Measurements from ENCODE around the gene VPS4A.
"Not testable (repeated sequence)": the region's sequence is repeated elsewhere in the genome, so short reads cannot be mapped to it uniquely, and the experiment has no call there.

Gene VPS4A

GRCh38 chr16:69351309-69352027 is 40.3 kb downstream of the VPS4A start, which contains the start of gene TMED6:
TMED6 (minus strand) TSS chr16:69351786; CDS start chr16:69351753, 33 bp downstream.
- DNase-seq (ENCODE audit: low read depth, low spot score), result no peak
- H3K27ac ChIP-seq, result no peak within 1 kb of the TSS

DNA sequence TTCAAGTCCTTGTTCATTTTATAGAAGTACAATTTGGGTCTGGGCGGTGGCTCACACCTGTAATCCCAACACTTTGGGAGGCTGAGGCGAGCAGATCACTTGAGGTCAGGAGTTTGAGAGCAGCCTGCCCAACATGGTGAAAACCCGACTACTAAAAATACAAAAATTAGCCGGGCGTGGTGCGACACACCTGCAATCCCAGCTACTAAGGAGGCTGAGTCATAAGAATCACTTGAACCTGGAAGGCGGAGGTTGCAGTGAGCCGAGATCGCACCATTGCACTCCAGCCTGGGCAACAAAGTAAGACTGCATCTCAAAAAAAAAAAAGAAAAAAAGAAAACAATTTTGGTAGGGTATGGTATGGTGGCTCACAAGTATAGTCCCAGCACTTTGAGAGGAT is 48.9 kb downstream of the VPS4A start:
- not testable (repeated sequence) for H3K27ac ChIP-seq; DNase-seq (ENCODE audit: low read depth, low spot score)

DNA sequence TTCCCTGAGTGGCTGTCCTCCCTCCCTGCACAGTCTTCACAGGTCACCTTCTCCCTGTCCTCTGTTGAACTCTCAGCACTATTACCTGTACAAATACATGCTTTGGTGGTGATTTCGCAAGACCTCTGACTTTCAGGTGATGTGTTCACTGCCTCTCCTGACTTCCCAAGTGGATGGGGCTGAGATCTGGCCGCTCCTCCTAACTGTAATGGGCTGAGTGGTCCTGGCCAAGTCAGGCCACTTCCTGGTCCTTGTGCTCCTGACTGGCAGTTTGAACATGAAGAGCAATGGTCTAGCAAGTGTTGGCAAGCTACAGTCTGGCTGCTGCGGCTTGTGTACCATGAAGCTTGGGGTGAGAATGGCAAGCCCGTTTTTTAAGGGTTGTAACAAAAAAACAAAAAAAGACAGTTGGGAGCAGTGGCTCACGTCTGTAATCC is 52.1 kb downstream of the VPS4A start:
- H3K27ac ChIP-seq, result no peak overlapping the region
- no peak for DNase-seq (ENCODE audit: low read depth, low spot score)

- no peak for DNase-seq (ENCODE audit: low read depth, low spot score)
- no peak overlapping the region for H3K27ac ChIP-seq
Observed at GRCh38 chr16:69364088-69364487, 52.9 kb downstream of the VPS4A start.

- DNase-seq (ENCODE audit: low read depth, low spot score), result no peak
- no peak overlapping the region for H3K27ac ChIP-seq
Observed at GRCh38 chr16:69365901-69366300, 54.8 kb downstream of the VPS4A start.

DNA sequence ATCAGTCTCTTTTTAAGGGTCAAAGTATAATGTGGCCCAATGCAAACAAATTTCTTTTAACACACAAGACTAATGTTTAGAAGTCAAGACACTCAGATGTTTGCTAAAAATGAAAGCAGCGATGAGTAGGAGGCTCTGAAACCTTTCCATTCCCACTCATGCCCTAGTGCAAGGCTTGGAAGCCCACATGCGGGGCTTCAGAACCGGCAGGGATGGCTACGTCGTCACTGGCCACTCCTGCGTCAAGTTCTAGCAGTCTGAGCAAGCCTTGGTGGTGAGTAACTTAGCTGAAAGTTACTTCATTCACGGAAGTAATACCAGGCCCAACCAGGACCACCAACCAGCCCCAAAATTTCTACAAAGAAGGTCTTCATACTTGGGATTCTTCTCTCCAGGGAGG is 55.3 kb downstream of the VPS4A start:
- no peak for DNase-seq (ENCODE audit: low read depth, low spot score)
- no peak overlapping the region for H3K27ac ChIP-seq

- no peak for DNase-seq (ENCODE audit: low read depth, low spot score)
- H3K27ac ChIP-seq, result no peak overlapping the region
Observed at GRCh38 chr16:69367980-69368379, 56.8 kb downstream of the VPS4A start.

GRCh38 chr16:69368866-69369265 is 57.7 kb downstream of the VPS4A start:
- no peak for DNase-seq (ENCODE audit: low read depth, low spot score)
- no peak overlapping the region for H3K27ac ChIP-seq

- no peak for DNase-seq (ENCODE audit: low read depth, low spot score)
- no peak overlapping the region for H3K27ac ChIP-seq
Observed at GRCh38 chr16:69371564-69371963, 60.4 kb downstream of the VPS4A start.

DNA sequence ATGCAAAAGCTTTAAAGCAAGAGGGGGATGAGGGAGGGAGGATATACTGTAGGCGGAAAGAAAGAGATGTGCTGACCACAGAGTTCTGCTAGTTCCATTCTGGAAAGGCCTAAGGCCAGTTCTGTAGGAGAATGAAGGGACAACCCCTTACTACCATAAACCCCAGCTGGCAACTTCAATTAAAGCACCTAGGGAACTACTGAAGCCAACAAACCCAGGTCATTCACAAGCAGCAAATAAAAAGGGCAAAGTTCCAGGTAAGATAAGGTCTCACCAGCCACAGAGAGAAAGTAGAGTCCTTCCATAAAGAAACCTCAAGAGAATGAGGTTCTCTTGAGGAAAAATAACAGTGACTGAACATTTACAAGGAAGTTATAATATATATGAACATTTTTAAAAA is 61.9 kb downstream of the VPS4A start:
- no peak overlapping the region for H3K27ac ChIP-seq
- DNase-seq (ENCODE audit: low read depth, low spot score), result no peak

Measured in epithelial cell of prostate (primary cell).